HepG2 (cell line): ENCODE results near the gene HDAC10. TPM values are rescaled to one million over a fixed set of nuclear protein-coding genes. Genes with fewer than 3 reads are reported as not detected.
A peak's percentile ranks its signal among the peaks of the same experiment; 100 is the strongest.

Experiments
- ATF7-NPFF ChIP-seq: sonication (generic); formaldehyde crosslinking; IDR thresholded peaks from 2 replicates; pipeline ENCODE4 v1.8.1; 2023; ENCODE audit warnings: mild to moderate bottlenecking, low read depth, missing genetic modification reagents, moderate library complexity
- BCL6 ChIP-seq: IDR thresholded peaks from 2 replicates; pipeline ENCODE4 v1.6.1; 2016; ENCODE audit warnings: missing genetic modification reagents, missing compliant biosample characterization
- DBP ChIP-seq: sonication (generic); formaldehyde crosslinking; IDR thresholded peaks from 2 replicates; pipeline ENCODE4 v1.4.0; 2020; ENCODE audit warnings: missing genetic modification reagents; ENCODE audit errors: not compliant biosample characterization
- ETV6 ChIP-seq: sonication (generic); formaldehyde crosslinking; conservative IDR thresholded peaks from 2 replicates; pipeline ENCODE4 v1.4.0; 2020; ENCODE audit warnings: missing genetic modification reagents
- HCFC1 ChIP-seq: fragments of 150-350 bp; IDR thresholded peaks from 2 replicates; pipeline ENCODE4 v1.6.1; 2014; ENCODE audit warnings: low read depth, low read length
- HOXD1 ChIP-seq: sonication (generic); formaldehyde crosslinking; IDR thresholded peaks from 2 replicates; pipeline ENCODE4 v1.5.0; 2020; ENCODE audit warnings: missing genetic modification reagents
- ISL2 ChIP-seq: sonication (generic); formaldehyde crosslinking; IDR thresholded peaks from 2 replicates; pipeline ENCODE4 v1.5.0; 2020; ENCODE audit warnings: missing genetic modification reagents
- JUN ChIP-seq: sonication (generic); formaldehyde crosslinking; IDR thresholded peaks from 2 replicates; pipeline ENCODE4 v1.4.0; 2020; ENCODE audit warnings: mild to moderate bottlenecking, missing genetic modification reagents
- KDM6A ChIP-seq: IDR thresholded peaks from 2 replicates; pipeline ENCODE4 v1.6.1; 2016; ENCODE audit warnings: low read depth
- LBX2 ChIP-seq: sonication (generic); formaldehyde crosslinking; IDR thresholded peaks from 2 replicates; pipeline ENCODE4 v1.5.0; 2020; ENCODE audit warnings: missing genetic modification reagents, mild to moderate bottlenecking, borderline replicate concordance
- MAX ChIP-seq: IDR thresholded peaks from 2 replicates; pipeline ENCODE4 v1.6.1; 2012; ENCODE audit warnings: inconsistent platforms
- REST ChIP-seq, 2 experiments: IDR thresholded peaks; 2 replicates each; pipeline ENCODE4 v1.6.1; 2011 to 2012; ENCODE audit warnings: low read length in 2 of 2, borderline replicate concordance in 1 of 2, low read depth in 1 of 2, mild to moderate bottlenecking in 1 of 2, moderate library complexity in 1 of 2
- SP5 ChIP-seq: IDR thresholded peaks from 2 replicates; pipeline ENCODE4 v1.6.1; 2016; ENCODE audit warnings: low read depth, borderline replicate concordance
- TCF7 ChIP-seq: sonication (generic); IDR thresholded peaks from 2 replicates; pipeline ENCODE4 v1.6.1; 2016; ENCODE audit warnings: antibody characterized with exemption, low read depth
- TCF7L2 ChIP-seq: IDR thresholded peaks from 2 replicates; pipeline ENCODE4 v1.6.1; 2011; ENCODE audit warnings: mild to moderate bottlenecking, low read depth, low read length, moderate library complexity
- ZBTB20 ChIP-seq: sonication (generic); formaldehyde crosslinking; IDR thresholded peaks from 2 replicates; pipeline ENCODE4 v1.8.1; 2023; ENCODE audit warnings: missing genetic modification reagents, low read depth, mild to moderate bottlenecking, borderline replicate concordance
- ZBTB8A ChIP-seq: sonication (generic); formaldehyde crosslinking; IDR thresholded peaks from 2 replicates; pipeline ENCODE4 v1.4.0; 2020; ENCODE audit warnings: mild to moderate bottlenecking, low read depth, missing genetic modification reagents, borderline replicate concordance
- ZFP41 ChIP-seq: sonication (generic); formaldehyde crosslinking; IDR thresholded peaks from 2 replicates; pipeline ENCODE4 v1.4.0; 2020; ENCODE audit warnings: mild to moderate bottlenecking, missing genetic modification reagents, borderline replicate concordance
- ZNF143 ChIP-seq: sonication (generic); formaldehyde crosslinking; IDR thresholded peaks from 2 replicates; pipeline ENCODE4 v1.4.0; 2020; ENCODE audit warnings: missing genetic modification reagents
- ZNF180 ChIP-seq: sonication (generic); formaldehyde crosslinking; IDR thresholded peaks from 2 replicates; pipeline ENCODE4 v1.4.0; 2020; ENCODE audit warnings: low read depth, missing genetic modification reagents, borderline replicate concordance
- ZNF335 ChIP-seq: sonication (generic); formaldehyde crosslinking; IDR thresholded peaks from 2 replicates; pipeline ENCODE4 v1.4.0; 2020; ENCODE audit warnings: missing genetic modification reagents
- ZNF431 ChIP-seq: sonication (generic); formaldehyde crosslinking; IDR thresholded peaks from 2 replicates; pipeline ENCODE4 v1.9.0; 2022; ENCODE audit warnings: missing genetic modification reagents, low read depth, mild to moderate bottlenecking, borderline replicate concordance
- ZNF629 ChIP-seq: sonication (generic); formaldehyde crosslinking; conservative IDR thresholded peaks from 2 replicates; pipeline ENCODE4 v1.5.0; 2020; ENCODE audit warnings: missing genetic modification reagents
- ZNF7 ChIP-seq: IDR thresholded peaks from 2 replicates; pipeline ENCODE4 v1.6.1; 2016; ENCODE audit warnings: missing biosample characterization, missing genetic modification reagents
- ZNF83 ChIP-seq: sonication (generic); formaldehyde crosslinking; IDR thresholded peaks from 2 replicates; pipeline ENCODE4 v1.4.0; 2020; ENCODE audit warnings: missing genetic modification reagents, mild to moderate bottlenecking, borderline replicate concordance
- polyA plus RNA-seq, 8 experiments: library from polyadenylated mRNA; depleted of rRNA in 3 of 8; stranded (reverse) in 7 of 8; unstranded in 1 of 8; fragments of >200 nt; fragmentation: Illumina TruSeq in 4 of 8; extraction: Trizol in 4 of 8; gene quantifications; 2 replicates each; pipeline versions ENCODE4 v1.2.1 to v1.2.3, GENCODE V29; 2011 to 2016; ENCODE audit warnings: low read depth in 4 of 8, missing spikeins in 1 of 8, mixed read lengths in 1 of 8; ENCODE audit not compliant: insufficient read depth in 1 of 8
- total RNA-seq, 5 experiments: library from RNA; depleted of rRNA; stranded (reverse); fragments of >200 nt; fragmentation: Illumina TruSeq; extraction: Trizol; gene quantifications; 2 replicates each; pipeline ENCODE4 v1.2.3, GENCODE V29; 2016; ENCODE audit warnings: low read depth in 1 of 5

The HDAC10 gene
- total and polyA plus RNA-seq, 2 of the 13 experiments (the other 11 are each of a cell fraction or from before 2014, with no cell fraction given): 13.9 to 14.9 TPM

DNA sequence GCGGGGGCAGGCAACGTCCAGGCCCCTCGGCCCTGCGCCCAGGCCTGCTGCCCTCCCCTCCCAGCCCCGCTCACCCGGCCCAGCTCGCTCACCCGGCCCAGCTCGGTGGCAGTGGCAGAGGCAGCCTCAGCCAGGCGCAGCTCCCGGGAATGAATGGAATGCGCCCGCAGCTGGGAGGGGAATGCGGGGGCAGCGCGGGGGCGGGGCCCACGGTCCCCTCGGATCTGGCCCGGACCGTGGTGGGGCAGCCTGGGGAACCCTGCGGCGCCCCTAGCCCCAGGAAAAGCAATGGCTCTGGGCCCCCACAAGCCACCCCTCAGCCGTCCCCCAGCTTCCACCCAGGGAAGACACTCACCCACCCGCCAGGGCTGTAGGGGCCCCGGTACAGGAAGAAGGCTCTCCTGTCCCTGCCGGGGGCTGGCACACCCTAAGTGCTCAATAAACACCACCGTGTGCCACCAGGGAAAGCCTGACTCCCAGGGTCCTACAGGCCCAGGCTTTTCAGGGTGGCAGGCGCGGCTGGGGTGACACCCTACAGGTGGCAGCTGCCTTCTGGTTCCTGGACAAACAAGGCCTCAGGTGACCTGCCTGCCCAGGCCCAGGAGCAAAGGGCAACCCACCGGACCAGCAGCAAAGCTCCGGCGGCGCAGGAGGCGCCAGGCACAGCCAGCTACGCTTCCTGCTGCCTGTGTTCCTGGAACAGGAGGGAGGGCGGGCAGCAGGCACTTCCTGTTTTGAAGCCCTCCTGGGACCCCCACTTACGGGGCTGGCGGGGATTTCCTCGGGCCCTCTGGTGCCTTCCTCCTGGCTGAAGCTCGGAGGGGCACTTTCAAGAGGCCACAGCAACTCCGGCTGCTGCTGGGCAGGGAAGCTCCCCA is 42.6 kb upstream of the HDAC10 start (continued):
- TF ChIP-seq ZNF180 (CRISPR knock-in tag) (peak; percentile 61; the same call in 1 of the 2 replicates), JUN (no peak), MAX (peak; percentile 70), ZBTB20 (CRISPR knock-in tag) (peak; percentile 44; the same call in 1 of the 2 replicates), ZNF431 (CRISPR knock-in tag) (peak; percentile 88), ZNF83 (peak; percentile 79; the same call in 1 of the 2 replicates), ZBTB8A (no peak), HOXD1 (CRISPR knock-in tag) (peak; percentile 91; the same call in 1 of the 2 replicates), KDM6A (CRISPR knock-in tag) (peak; percentile 77; the same call in 1 of the 2 replicates), ATF7-NPFF (CRISPR knock-in tag) (peak; percentile 70; the same call in 1 of the 2 replicates), ZNF629 (CRISPR knock-in tag) (peak; percentile 45; the same call in 1 of the 2 replicates), ZNF143 (CRISPR knock-in tag) (no peak; the same call in 1 of the 2 replicates), ZNF7 (no peak), REST (IDR thresholded peaks at IDR 0.05; ENCODE audit: borderline replicate concordance in 1 of 2, low read depth in 1 of 2, low read length in 2 of 2) (peak in 1 of 2 experiments; percentile 30; a peak in 1 of 4 replicates), DBP (peak; percentile 46), ZFP41 (CRISPR knock-in tag) (peak; percentile 41; the same call in 1 of the 2 replicates), ZNF335 (CRISPR knock-in tag) (peak; percentile 78; the same call in 1 of the 2 replicates), LBX2 (no peak), TCF7L2 (no peak), TCF7 (no peak), SP5 (CRISPR knock-in tag) (peak; percentile 83), ETV6 (CRISPR knock-in tag) (peak; percentile 68; the same call in 1 of the 2 replicates), BCL6 (CRISPR knock-in tag) (peak; percentile 86), ISL2 (peak; percentile 74), HCFC1 (no peak)
